Measurements from ENCODE around the gene DAP.

DAP gene

GRCh38 chr5:10681731-10682679 lies 79.0 kb downstream of the DAP start:
- TF ChIP-seq YY1 (IDR thresholded peaks at IDR 0.05; ENCODE audit: insufficient read depth, insufficient read length) = no peak
- no peaks in the 10 kb centered on the region for H3K4me1 ChIP-seq (ENCODE audit: insufficient read depth, insufficient read length)
- no peak overlapping the region for H3K9ac ChIP-seq (ENCODE audit: insufficient read length, low read depth)
- H3K9me3 ChIP-seq (ENCODE audit: insufficient read depth, low read length) = peaks cover 4% of the 10 kb centered on the region; the same call in 1 of the 2 replicates
- H3K36me3 ChIP-seq (ENCODE audit: insufficient read depth, insufficient read length, low read length) = peaks cover 51% of the 10 kb centered on the region
- no peaks in the 10 kb centered on the region for H3K27me3 ChIP-seq (ENCODE audit: insufficient read depth, insufficient read length)
- DNase-seq (ENCODE audit: low read depth, low spot score) = no peak
- no peak overlapping the region for H3K4me3 ChIP-seq (ENCODE audit: insufficient read length, low read depth)

GRCh38 chr5:10680876-10681481 lies 80.1 kb downstream of the DAP start:
- H3K9me3 ChIP-seq (ENCODE audit: insufficient read depth, low read length) = no peaks in the 10 kb centered on the region
- peaks cover 51% of the 10 kb centered on the region for H3K36me3 ChIP-seq (ENCODE audit: insufficient read depth, insufficient read length, low read length)
- no peaks in the 10 kb centered on the region for H3K4me1 ChIP-seq (ENCODE audit: insufficient read depth, insufficient read length)
- no peak for DNase-seq (ENCODE audit: low read depth, low spot score)
- H3K9ac ChIP-seq (ENCODE audit: insufficient read length, low read depth) = no peak overlapping the region
- no peaks in the 10 kb centered on the region for H3K27me3 ChIP-seq (ENCODE audit: insufficient read depth, insufficient read length)
- H3K4me3 ChIP-seq (ENCODE audit: insufficient read length, low read depth) = no peak overlapping the region
- TF ChIP-seq SUZ12 (IDR thresholded peaks at IDR 0.05; ENCODE audit: extremely low read depth, insufficient read depth, insufficient read length) (no peak), YY1 (IDR thresholded peaks at IDR 0.05; ENCODE audit: insufficient read depth, insufficient read length) (no peak), ZNF274 (IDR thresholded peaks at IDR 0.05; ENCODE audit: low read depth, low read length) (no peak)

- Histone ChIP-seq H3K4me1 (ENCODE audit: insufficient read depth, insufficient read length) (no peaks in the 10 kb centered on the region), H3K4me3 (ENCODE audit: insufficient read length, low read depth) (no peak overlapping the region), H3K9ac (ENCODE audit: insufficient read length, low read depth) (no peak overlapping the region), H3K9me3 (ENCODE audit: insufficient read depth, low read length) (no peaks in the 10 kb centered on the region), H3K27me3 (ENCODE audit: insufficient read depth, insufficient read length) (no peaks in the 10 kb centered on the region), H3K36me3 (ENCODE audit: insufficient read depth, insufficient read length, low read length) (peaks cover 51% of the 10 kb centered on the region)
- DNase-seq (ENCODE audit: low read depth, low spot score) = no peak
- no peak for TF ChIP-seq YY1 (IDR thresholded peaks at IDR 0.05; ENCODE audit: insufficient read depth, insufficient read length)
- TF ChIP-seq SUZ12 (IDR thresholded peaks at IDR 0.05; ENCODE audit: extremely low read depth, insufficient read depth, insufficient read length) = no peak
- no peak for TF ChIP-seq ZNF274 (IDR thresholded peaks at IDR 0.05; ENCODE audit: low read depth, low read length)
These were observed 81.6 kb downstream of the DAP start for GRCh38 chr5:10679336-10679988.

GRCh38 chr5:10678244-10678643 lies 82.8 kb downstream of the DAP start:
- no peak for DNase-seq (ENCODE audit: low read depth, low spot score)
- TF ChIP-seq YY1 (IDR thresholded peaks at IDR 0.05; ENCODE audit: insufficient read depth, insufficient read length) = no peak
- TF ChIP-seq ZNF274 (IDR thresholded peaks at IDR 0.05; ENCODE audit: low read depth, low read length) = no peak
- no peak for TF ChIP-seq SUZ12 (IDR thresholded peaks at IDR 0.05; ENCODE audit: extremely low read depth, insufficient read depth, insufficient read length)
- Histone ChIP-seq H3K27me3 (ENCODE audit: insufficient read depth, insufficient read length) (no peaks in the 10 kb centered on the region), H3K9ac (ENCODE audit: insufficient read length, low read depth) (no peak overlapping the region), H3K4me3 (ENCODE audit: insufficient read length, low read depth) (no peak overlapping the region), H3K36me3 (ENCODE audit: insufficient read depth, insufficient read length, low read length) (peaks cover 50% of the 10 kb centered on the region), H3K4me1 (ENCODE audit: insufficient read depth, insufficient read length) (no peaks in the 10 kb centered on the region), H3K9me3 (ENCODE audit: insufficient read depth, low read length) (no peaks in the 10 kb centered on the region)

GRCh38 chr5:10677533-10677932 lies 83.5 kb downstream of the DAP start:
- no peak for TF ChIP-seq SUZ12 (IDR thresholded peaks at IDR 0.05; ENCODE audit: extremely low read depth, insufficient read depth, insufficient read length)
- no peak for TF ChIP-seq YY1 (IDR thresholded peaks at IDR 0.05; ENCODE audit: insufficient read depth, insufficient read length)
- no peak for TF ChIP-seq ZNF274 (IDR thresholded peaks at IDR 0.05; ENCODE audit: low read depth, low read length)
- no peak for DNase-seq (ENCODE audit: low read depth, low spot score)
- Histone ChIP-seq H3K9ac (ENCODE audit: insufficient read length, low read depth) (no peak overlapping the region), H3K36me3 (ENCODE audit: insufficient read depth, insufficient read length, low read length) (peaks cover 43% of the 10 kb centered on the region), H3K27me3 (ENCODE audit: insufficient read depth, insufficient read length) (no peaks in the 10 kb centered on the region), H3K4me3 (ENCODE audit: insufficient read length, low read depth) (no peak overlapping the region), H3K9me3 (ENCODE audit: insufficient read depth, low read length) (no peaks in the 10 kb centered on the region), H3K4me1 (ENCODE audit: insufficient read depth, insufficient read length) (no peaks in the 10 kb centered on the region)

- peaks cover 37% of the 10 kb centered on the region for H3K36me3 ChIP-seq (ENCODE audit: insufficient read depth, insufficient read length, low read length)
- TF ChIP-seq YY1 (IDR thresholded peaks at IDR 0.05; ENCODE audit: insufficient read depth, insufficient read length) = no peak
- TF ChIP-seq SUZ12 (IDR thresholded peaks at IDR 0.05; ENCODE audit: extremely low read depth, insufficient read depth, insufficient read length) = no peak
- no peak for TF ChIP-seq ZNF274 (IDR thresholded peaks at IDR 0.05; ENCODE audit: low read depth, low read length)
- H3K27me3 ChIP-seq (ENCODE audit: insufficient read depth, insufficient read length) = no peaks in the 10 kb centered on the region
- no peak for DNase-seq (ENCODE audit: low read depth, low spot score)
- no peak overlapping the region for H3K9ac ChIP-seq (ENCODE audit: insufficient read length, low read depth)
- no peaks in the 10 kb centered on the region for H3K4me1 ChIP-seq (ENCODE audit: insufficient read depth, insufficient read length)
- no peaks in the 10 kb centered on the region for H3K9me3 ChIP-seq (ENCODE audit: insufficient read depth, low read length)
- H3K4me3 ChIP-seq (ENCODE audit: insufficient read length, low read depth) = no peak overlapping the region
These were observed 84.1 kb downstream of the DAP start for GRCh38 chr5:10676946-10677345.

GRCh38 chr5:10676224-10676623 lies 84.8 kb downstream of the DAP start:
- no peak for TF ChIP-seq YY1 (IDR thresholded peaks at IDR 0.05; ENCODE audit: insufficient read depth, insufficient read length)
- TF ChIP-seq ZNF274 (IDR thresholded peaks at IDR 0.05; ENCODE audit: low read depth, low read length) = no peak
- no peak for TF ChIP-seq SUZ12 (IDR thresholded peaks at IDR 0.05; ENCODE audit: extremely low read depth, insufficient read depth, insufficient read length)
- H3K36me3 ChIP-seq (ENCODE audit: insufficient read depth, insufficient read length, low read length) = peaks cover 29% of the 10 kb centered on the region
- no peaks in the 10 kb centered on the region for H3K27me3 ChIP-seq (ENCODE audit: insufficient read depth, insufficient read length)
- no peak overlapping the region for H3K4me3 ChIP-seq (ENCODE audit: insufficient read length, low read depth)
- H3K9me3 ChIP-seq (ENCODE audit: insufficient read depth, low read length) = no peaks in the 10 kb centered on the region
- no peak overlapping the region for H3K9ac ChIP-seq (ENCODE audit: insufficient read length, low read depth)
- no peak for DNase-seq (ENCODE audit: low read depth, low spot score)
- H3K4me1 ChIP-seq (ENCODE audit: insufficient read depth, insufficient read length) = no peaks in the 10 kb centered on the region

All from NT2/D1 (cell line).